HuH-7.5 (cell line): ENCODE data around the gene CSNK2A2.

ENCODE experiments used
- DNase-seq: peaks from one replicate; pipeline ENCODE4 v3.0.0; 2011; ENCODE audit warnings: low spot score

The CSNK2A2 gene

GRCh38 chr16:58198803-58199411 lies 1.0 kb upstream of the CSNK2A2 start:
- DNase-seq, result no peak

GRCh38 chr16:58197314-58198012 lies 443 bp downstream of the CSNK2A2 start:
- peak; percentile 29 for DNase-seq

GRCh38 chr16:58196898-58197313 lies 1.0 kb downstream of the CSNK2A2 start:
- DNase-seq, result no peak

- DNase-seq, result no peak
Observed at GRCh38 chr16:58195771-58196170, 2.1 kb downstream of the CSNK2A2 start.

GRCh38 chr16:58195344-58195743 lies 2.6 kb downstream of the CSNK2A2 start:
- DNase-seq, result no peak

GRCh38 chr16:58194790-58195189 lies 3.1 kb downstream of the CSNK2A2 start:
- DNase-seq, result no peak

- no peak for DNase-seq
Observed at GRCh38 chr16:58187665-58188421, 10.1 kb downstream of the CSNK2A2 start.

- no peak for DNase-seq
Observed at GRCh38 chr16:58187092-58187491, 10.8 kb downstream of the CSNK2A2 start.

GRCh38 chr16:58186176-58186944 lies 11.5 kb downstream of the CSNK2A2 start:
- DNase-seq, result no peak

GRCh38 chr16:58177353-58177710 lies 20.6 kb downstream of the CSNK2A2 start:
- no peak for DNase-seq

- DNase-seq, result no peak
Observed at GRCh38 chr16:58176608-58177352, 21.1 kb downstream of the CSNK2A2 start.

GRCh38 chr16:58170223-58170622 lies 27.7 kb downstream of the CSNK2A2 start:
- DNase-seq, result no peak

GRCh38 chr16:58160855-58161254 lies 37.1 kb downstream of the CSNK2A2 start:
- no peak for DNase-seq

GRCh38 chr16:58158725-58159124 lies 39.2 kb downstream of the CSNK2A2 start:
- no peak for DNase-seq

GRCh38 chr16:58157951-58158540 lies 39.9 kb downstream of the CSNK2A2 start:
- no peak for DNase-seq

GRCh38 chr16:58157239-58157638 lies 40.7 kb downstream of the CSNK2A2 start:
- no peak for DNase-seq

- DNase-seq, result no peak
Observed at GRCh38 chr16:58155839-58156238, 42.1 kb downstream of the CSNK2A2 start.

- DNase-seq, result no peak
Observed at GRCh38 chr16:58154345-58154744, 43.6 kb downstream of the CSNK2A2 start.

- DNase-seq, result no peak
Observed at GRCh38 chr16:58152246-58152868, 45.5 kb downstream of the CSNK2A2 start.

GRCh38 chr16:58148526-58148925 lies 49.4 kb downstream of the CSNK2A2 start:
- DNase-seq, result no peak

GRCh38 chr16:58148099-58148498 lies 49.8 kb downstream of the CSNK2A2 start:
- DNase-seq, result no peak
